Neuronal stem cell (in vitro differentiated cells): ENCODE results near the gene VEPH1.

Experiments
- DNase-seq: peaks from one replicate; pipeline ENCODE4 v3.0.0-alpha.2; 2013; ENCODE audit warnings: low spot score
- H2AFZ ChIP-seq: one replicate; pipeline ENCODE4 v1.6.1; 2013; ENCODE audit warnings: mild to moderate bottlenecking, low read length, inconsistent platforms
- H2AK5ac ChIP-seq: 2 replicates; pipeline ENCODE4 v1.6.1; 2013; ENCODE audit warnings: low read depth, mild to moderate bottlenecking, inconsistent platforms, low read length, moderate library complexity, mixed read lengths
- H2BK120ac ChIP-seq: 2 replicates; pipeline ENCODE4 v1.6.1; 2013; ENCODE audit warnings: low read depth, mild to moderate bottlenecking, inconsistent platforms, low read length, moderate library complexity, mixed read lengths
- H2BK12ac ChIP-seq: one replicate; pipeline ENCODE4 v1.6.1; 2013; ENCODE audit warnings: low read length, inconsistent platforms
- H2BK15ac ChIP-seq: 2 replicates; pipeline ENCODE4 v1.6.1; 2013; ENCODE audit warnings: mild to moderate bottlenecking, low read length, inconsistent platforms, mixed read lengths
- H2BK5ac ChIP-seq: one replicate; pipeline ENCODE4 v1.6.1; 2013; ENCODE audit warnings: inconsistent platforms, mild to moderate bottlenecking, low read length, moderate library complexity
- H3K14ac ChIP-seq: one replicate; pipeline ENCODE4 v1.6.1; 2013; ENCODE audit warnings: low read length, inconsistent platforms
- H3K18ac ChIP-seq: 2 replicates; pipeline ENCODE4 v1.6.1; 2013; ENCODE audit warnings: low read length, inconsistent platforms
- H3K23ac ChIP-seq: 2 replicates; pipeline ENCODE4 v1.6.1; 2013; ENCODE audit warnings: low read depth, mild to moderate bottlenecking, mixed read lengths, low read length, inconsistent platforms; ENCODE audit not compliant: poor library complexity
- H3K27ac ChIP-seq: replicated peaks from 3 replicates; pipeline ENCODE4 v1.5.1; 2013; ENCODE audit warnings: low read length, inconsistent platforms
- H3K27me3 ChIP-seq, 3 experiments: 2 replicates each; pipeline ENCODE4 v1.6.1; 2013; ENCODE audit warnings: low read length in 3 of 3, mild to moderate bottlenecking in 2 of 3, inconsistent platforms in 1 of 3, low read depth in 1 of 3, mixed read lengths in 1 of 3, moderate library complexity in 1 of 3; ENCODE audit not compliant: control insufficient read depth in 3 of 3, insufficient read depth in 3 of 3
- H3K36me3 ChIP-seq, 2 donors: replicated peaks in 1 of 2; 2 replicates each; pipeline ENCODE4 v1.6.1; 2013; ENCODE audit warnings: low read length in 2 of 2; ENCODE audit not compliant: control insufficient read depth in 2 of 2, insufficient read depth in 2 of 2
- H3K4ac ChIP-seq: 2 replicates; pipeline ENCODE4 v1.6.1; 2013; ENCODE audit warnings: inconsistent platforms, mild to moderate bottlenecking, low read length, moderate library complexity
- H3K4me1 ChIP-seq, 2 donors: 1 replicate in 1 of 2; 2 replicates in 1 of 2; pipeline ENCODE4 v1.6.1; 2013; ENCODE audit warnings: low read length in 2 of 2, low read depth in 1 of 2; ENCODE audit not compliant: control insufficient read depth in 2 of 2, insufficient read depth in 1 of 2
- H3K4me2 ChIP-seq: one replicate; pipeline ENCODE4 v1.6.1; 2013; ENCODE audit warnings: mild to moderate bottlenecking, low read length, inconsistent platforms; ENCODE audit not compliant: insufficient read depth, poor library complexity, severe bottlenecking
- H3K4me3 ChIP-seq, 2 donors: 2 replicates each; pipeline ENCODE4 v1.5.1; 2013; ENCODE audit warnings: low read length in 2 of 2, mild to moderate bottlenecking in 2 of 2, inconsistent platforms in 1 of 2, moderate library complexity in 1 of 2
- H3K79me1 ChIP-seq: one replicate; pipeline ENCODE4 v1.6.1; 2013; ENCODE audit warnings: low read depth, mild to moderate bottlenecking, inconsistent platforms, low read length, moderate library complexity
- H3K9ac ChIP-seq: one replicate; pipeline ENCODE4 v1.6.1; 2013; ENCODE audit warnings: mild to moderate bottlenecking, low read depth, low read length, inconsistent platforms; ENCODE audit not compliant: poor library complexity
- H3K9me3 ChIP-seq, 2 donors: replicated peaks in 1 of 2; 2 replicates each; pipeline versions ENCODE3 to v1.6.1; 2013; ENCODE audit warnings: low read length in 2 of 2, mild to moderate bottlenecking in 2 of 2, inconsistent platforms in 1 of 2, low read depth in 1 of 2, mixed read lengths in 1 of 2, moderate library complexity in 1 of 2; ENCODE audit not compliant: control insufficient read depth in 2 of 2, insufficient read depth in 1 of 2
- H4K8ac ChIP-seq: one replicate; pipeline ENCODE4 v1.6.1; 2013; ENCODE audit warnings: low read depth, mild to moderate bottlenecking, inconsistent platforms, low read length, moderate library complexity
- H4K91ac ChIP-seq: one replicate; pipeline ENCODE4 v1.6.1; 2013; ENCODE audit warnings: low read length, low read depth, mild to moderate bottlenecking, inconsistent platforms; ENCODE audit not compliant: poor library complexity
- WGBS, 2 donors: extraction: QIAGEN DNeasy Blood & Tissue Kit; methylation state at CpG; one replicate each; pipeline ENCODE4 v1.1.7; 2013; ENCODE audit warnings: missing lambda C conversion rate in 2 of 2, mixed read lengths in 1 of 2; ENCODE audit not compliant: insufficient read length in 2 of 2, insufficient replicate concordance in 1 of 2; ENCODE audit errors: extremely low coverage in 2 of 2; 5-methylcytosine and 5-hydroxymethylcytosine counted together

VEPH1 gene

GRCh38 chr3:157529085-157529484 is 25.9 kb upstream of the VEPH1 start:
- no peak overlapping the region for H4K91ac ChIP-seq
- no CpG with 5 or more reads among the region's 2 CpGs for WGBS, 2 donors
- no peaks in the 10 kb centered on the region for H3K27me3 ChIP-seq
- no peak overlapping the region for H3K9ac ChIP-seq
- H2BK120ac ChIP-seq: no peak overlapping the region
- H3K36me3 ChIP-seq: no peaks in the 10 kb centered on the region
- no peak overlapping the region for H3K18ac ChIP-seq
- no peaks in the 10 kb centered on the region for H3K79me1 ChIP-seq
- no peak for DNase-seq
- H3K4me3 ChIP-seq: no peak overlapping the region
- H3K23ac ChIP-seq: no peak overlapping the region
- H3K27ac ChIP-seq: no peak overlapping the region
- no peak overlapping the region for H2BK15ac ChIP-seq
- no peak overlapping the region for H2AK5ac ChIP-seq
- H3K14ac ChIP-seq: no peak overlapping the region
- no peak overlapping the region for H3K4ac ChIP-seq
- H3K4me1 ChIP-seq: peaks cover 3 to 7% of the 10 kb centered on the region in 2 donors
- no peak overlapping the region for H3K4me2 ChIP-seq
- H4K8ac ChIP-seq: no peak overlapping the region
- H2BK5ac ChIP-seq: no peak overlapping the region
- no peak overlapping the region for H2BK12ac ChIP-seq
- H2AFZ ChIP-seq: no peak overlapping the region
- H3K9me3 ChIP-seq: no peaks in the 10 kb centered on the region

GRCh38 chr3:157527131-157527881 is 24.1 kb upstream of the VEPH1 start:
- Histone ChIP-seq H3K79me1 (no peaks in the 10 kb centered on the region), H4K91ac (no peak overlapping the region), H3K23ac (no peak overlapping the region), H3K14ac (no peak overlapping the region), H3K18ac (no peak overlapping the region), H3K4me3 (no peak overlapping the region), H2BK120ac (no peak overlapping the region), H3K27me3 (no peaks in the 10 kb centered on the region), H2BK5ac (no peak overlapping the region), H2BK12ac (no peak overlapping the region), H2AFZ (peak overlapping the region; percentile 75), H3K9ac (no peak overlapping the region), H4K8ac (no peak overlapping the region), H3K27ac (no peak overlapping the region), H3K9me3 (no peaks in the 10 kb centered on the region), H3K36me3 (no peaks in the 10 kb centered on the region), H3K4me1 (peaks cover 2 to 7% of the 10 kb centered on the region in 2 donors), H3K4me2 (no peak overlapping the region), H3K4ac (no peak overlapping the region), H2AK5ac (no peak overlapping the region), H2BK15ac (no peak overlapping the region)
- no peak for DNase-seq
- WGBS, 2 donors: no CpG with 5 or more reads among the region's 5 CpGs

- Histone ChIP-seq H3K18ac (no peak overlapping the region), H2AFZ (no peak overlapping the region), H3K27ac (no peak overlapping the region), H3K23ac (no peak overlapping the region), H2BK15ac (no peak overlapping the region), H4K8ac (no peak overlapping the region), H3K4me1 (peaks cover 0 to 7% of the 10 kb centered on the region in 2 donors), H3K9ac (no peak overlapping the region), H2BK120ac (no peak overlapping the region), H4K91ac (no peak overlapping the region), H3K14ac (no peak overlapping the region), H3K79me1 (no peaks in the 10 kb centered on the region), H2BK5ac (no peak overlapping the region), H3K36me3 (no peaks in the 10 kb centered on the region), H3K4me2 (no peak overlapping the region), H2AK5ac (no peak overlapping the region), H2BK12ac (no peak overlapping the region), H3K27me3 (no peaks in the 10 kb centered on the region), H3K4me3 (no peak overlapping the region), H3K9me3 (no peaks in the 10 kb centered on the region), H3K4ac (no peak overlapping the region)
- no CpG with 5 or more reads among the region's 2 CpGs for WGBS, 2 donors
- no peak for DNase-seq
Measured at GRCh38 chr3:157526036-157526435, 22.8 kb upstream of the VEPH1 start.

GRCh38 chr3:157523814-157524213 is 20.6 kb upstream of the VEPH1 start:
- no CpG with 5 or more reads among the region's 1 CpG for WGBS, 2 donors
- no peak overlapping the region for H4K91ac ChIP-seq

More at GRCh38 chr3:157523814-157524213, 20.6 kb upstream of the VEPH1 start:
- no peak overlapping the region for H3K4me3 ChIP-seq
- H3K14ac ChIP-seq: no peak overlapping the region
- H3K4ac ChIP-seq: no peak overlapping the region
- H2BK15ac ChIP-seq: no peak overlapping the region
- DNase-seq: no peak
- H2BK5ac ChIP-seq: no peak overlapping the region
- no peak overlapping the region for H2BK120ac ChIP-seq
- no peaks in the 10 kb centered on the region for H3K79me1 ChIP-seq
- H2AFZ ChIP-seq: no peak overlapping the region
- no peak overlapping the region for H4K8ac ChIP-seq
- no peak overlapping the region for H3K9ac ChIP-seq
- H3K18ac ChIP-seq: no peak overlapping the region
- no peak overlapping the region for H3K4me2 ChIP-seq
- H3K23ac ChIP-seq: no peak overlapping the region
- no peaks in the 10 kb centered on the region for H3K36me3 ChIP-seq
- H3K4me1 ChIP-seq: peaks cover 0 to 7% of the 10 kb centered on the region in 2 donors
- H2AK5ac ChIP-seq: no peak overlapping the region
- no peaks in the 10 kb centered on the region for H3K27me3 ChIP-seq
- no peak overlapping the region for H3K27ac ChIP-seq
- no peaks in the 10 kb centered on the region for H3K9me3 ChIP-seq
- H2BK12ac ChIP-seq: no peak overlapping the region
